GM12878 (cell line): ENCODE results near the gene IFNA13. TPM values are rescaled to one million over a fixed set of nuclear protein-coding genes. Genes with fewer than 3 reads are reported as not detected.

Experiments used
- ATAC-seq: fragments of 200-7000 bp; cut with Tn5 transposase; 3 replicates; pipeline ENCODE4 v1.9.1; 2020; ENCODE audit warnings: mild to moderate bottlenecking, moderate library complexity
- BruUV-seq: library from RNA; stranded (reverse); fragments of 400-500 nt; replicated peaks from 2 replicates; lab custom pipeline; 2021; lab: Mats Ljungman, UMichigan
- CTCF ChIA-PET: fragments of 300-600 bp; sonication (Branson Sonifier 250); formaldehyde crosslinking; extraction: SDS; loops from one replicate; lab custom pipeline; 2021; ENCODE audit warnings: inconsistent platforms; lab: Yijun Ruan, JAX
- POLR2A ChIA-PET: fragments of 350-600 bp; formaldehyde crosslinking; extraction: SDS; loops from one replicate; lab custom pipeline; 2021; ENCODE audit warnings: inconsistent platforms; lab: Charles Lee
- RAD21 ChIA-PET: fragments of 300-600 bp; sonication (Branson Sonifier 250); formaldehyde crosslinking; loops from one replicate; lab custom pipeline; 2023; ENCODE audit warnings: antibody characterized with exemption; ENCODE audit not compliant: unreplicated experiment; lab: Charles Lee
- SMC1A ChIA-PET: fragments of 300-600 bp; sonication (Branson Sonifier 250); formaldehyde crosslinking; loops from one replicate; lab custom pipeline; 2023; ENCODE audit not compliant: unreplicated experiment, uncharacterized antibody; lab: Charles Lee
- DNase-seq: peaks from one replicate; pipeline ENCODE4 v3.0.0-alpha.2; 2011; ENCODE audit warnings: low read depth, low spot score
- FAIRE-seq: peaks from 3 replicates; lab custom pipeline; 2011; peaks lifted over from hg19 to GRCh38; lab: Jason Lieb, UNC
- H2AFZ ChIP-seq: 2 replicates; pipeline ENCODE4 v1.6.0; 2011; ENCODE audit warnings: low read depth, low read length, control low read depth; ENCODE audit not compliant: control insufficient read depth
- H3K27ac ChIP-seq: 2 replicates; pipeline ENCODE4 v1.5.1; 2011; ENCODE audit warnings: control low read depth; ENCODE audit not compliant: control insufficient read depth, insufficient read depth
- H3K27me3 ChIP-seq, 2 experiments: replicated peaks in 1 of 2; 2 replicates each; pipeline versions ENCODE4 v1.6.0 to v1.6.1; 2011; ENCODE audit warnings: low read length in 1 of 2; ENCODE audit not compliant: control insufficient read depth in 2 of 2, insufficient read depth in 2 of 2
- H3K36me3 ChIP-seq, 2 experiments: 2 replicates each; pipeline ENCODE4 v1.5.1; 2011; ENCODE audit warnings: low read length in 1 of 2; ENCODE audit not compliant: control insufficient read depth in 2 of 2, insufficient read depth in 2 of 2
- H3K4me1 ChIP-seq: 2 replicates; pipeline ENCODE4 v1.6.1; 2011; ENCODE audit warnings: mild to moderate bottlenecking, low read length, moderate library complexity, mixed read lengths; ENCODE audit not compliant: control insufficient read depth, insufficient read depth
- H3K4me2 ChIP-seq: 2 replicates; pipeline ENCODE4 v1.6.0; 2011; ENCODE audit warnings: control low read depth; ENCODE audit not compliant: control insufficient read depth, insufficient read depth
- H3K4me3 ChIP-seq: fragments of 200-600 bp; sonication (generic); 2 replicates; pipeline ENCODE4 v1.5.1; 2016
- H3K79me2 ChIP-seq: 2 replicates; pipeline ENCODE4 v1.6.0; 2011; ENCODE audit warnings: low read length; ENCODE audit not compliant: control insufficient read depth, insufficient read depth
- H3K9ac ChIP-seq: 2 replicates; pipeline ENCODE4 v1.8.0; 2011; ENCODE audit warnings: low read length, control low read depth, mixed read lengths; ENCODE audit not compliant: control insufficient read depth, insufficient read depth
- H3K9me3 ChIP-seq: replicated peaks from 3 replicates; pipeline ENCODE4 v1.5.1; 2011; ENCODE audit warnings: mild to moderate bottlenecking, low read length; ENCODE audit not compliant: control insufficient read depth, insufficient read depth
- H4K20me1 ChIP-seq: 2 replicates; pipeline ENCODE4 v1.6.0; 2011; ENCODE audit not compliant: control insufficient read depth, insufficient read depth
- BRCA1 ChIP-seq: IDR thresholded peaks from 2 replicates; pipeline ENCODE4 v1.6.1; 2011; ENCODE audit warnings: low read depth, low read length, improper control_type of control experiment
- CBFB ChIP-seq: IDR thresholded peaks from 2 replicates; pipeline ENCODE4 v1.6.1; 2016; ENCODE audit warnings: antibody characterized with exemption, low read depth
- CREM ChIP-seq: IDR thresholded peaks from 2 replicates; pipeline ENCODE4 v1.6.1; 2014; ENCODE audit warnings: antibody characterized with exemption, low read depth
- FOXM1 ChIP-seq: IDR thresholded peaks from 2 replicates; pipeline ENCODE4 v1.6.1; 2012; ENCODE audit warnings: low read depth, mild to moderate bottlenecking, inconsistent platforms, low read length, moderate library complexity
- HCFC1 ChIP-seq: fragments of 150-350 bp; IDR thresholded peaks from 2 replicates; pipeline ENCODE4 v1.6.1; 2014; ENCODE audit warnings: low read length
- MXI1 ChIP-seq: fragments of 150-350 bp; IDR thresholded peaks from 2 replicates; pipeline ENCODE4 v1.6.1; 2011; ENCODE audit warnings: low read depth, mild to moderate bottlenecking, inconsistent platforms, low read length, improper control_type of control experiment
- NFIC ChIP-seq: IDR thresholded peaks from 2 replicates; pipeline ENCODE4 v1.6.1; 2012; ENCODE audit warnings: low read depth, mild to moderate bottlenecking, inconsistent platforms, low read length, moderate library complexity
- NFYA ChIP-seq: IDR thresholded peaks from 2 replicates; pipeline ENCODE4 v1.6.1; 2011; ENCODE audit warnings: low read depth, mild to moderate bottlenecking, low read length, improper control_type of control experiment, borderline replicate concordance
- PAX5 ChIP-seq: IDR thresholded peaks from 2 replicates; pipeline ENCODE4 v1.6.1; 2011; ENCODE audit warnings: low read depth, low read length, borderline replicate concordance
- POLR2AphosphoS2 ChIP-seq: IDR thresholded peaks from 2 replicates; pipeline ENCODE4 v1.6.1; 2011; ENCODE audit warnings: low read depth, mild to moderate bottlenecking, low read length, improper control_type of control experiment, moderate library complexity
- SUPT20H ChIP-seq: IDR thresholded peaks from 2 replicates; pipeline ENCODE4 v1.6.1; 2011; ENCODE audit warnings: low read depth, mild to moderate bottlenecking, low read length, moderate library complexity, borderline replicate concordance; ENCODE audit not compliant: control insufficient read depth
- ZBED1 ChIP-seq: IDR thresholded peaks from 2 replicates; pipeline ENCODE4 v1.6.1; 2016; ENCODE audit warnings: borderline replicate concordance
- ZBTB11 ChIP-seq: fragments of 450-650 bp; formaldehyde crosslinking; IDR thresholded peaks from 2 replicates; pipeline ENCODE4 v1.5.0; 2022; ENCODE audit warnings: mild to moderate bottlenecking, missing genetic modification characterization
- ZNF384 ChIP-seq: IDR thresholded peaks from 2 replicates; pipeline ENCODE4 v1.6.1; 2012; ENCODE audit warnings: low read depth, mild to moderate bottlenecking, low read length, improper control_type of control experiment, borderline replicate concordance
- ZNF592 ChIP-seq: fragments of 450-650 bp; IDR thresholded peaks from 2 replicates; pipeline ENCODE4 v1.6.1; 2017; ENCODE audit warnings: mild to moderate bottlenecking, moderate library complexity
- WGBS: methylation state at CpG from one replicate; pipeline ENCODE4 v1.1.6; 2016; ENCODE audit warnings: low lambda C conversion rate; ENCODE audit not compliant: insufficient replicate concordance, insufficient coverage; ENCODE audit errors: missing lambda C conversion rate; 5-methylcytosine and 5-hydroxymethylcytosine counted together
- in situ Hi-C: fragments of 300-500 bp; cut with MboI; formaldehyde crosslinking; loops from 9 replicates; pipeline ENCODE4 v1.14.3; 2018; ENCODE audit warnings: mixed read lengths
- intact Hi-C: fragments of 100-400 bp; cut with micrococcal nuclease; formaldehyde crosslinking; loops from one replicate; pipeline ENCODE4 v1.14.2; 2022; ENCODE audit not compliant: unreplicated experiment
- polyA plus RNA-seq, 11 experiments: library from polyadenylated mRNA; depleted of rRNA in 4 of 11; unstranded in 6 of 11; stranded (reverse) in 5 of 11; fragments of >200 nt; fragmentation: Nextera tagmentation in 4 of 11; fragmentation: Illumina TruSeq in 1 of 11; extraction: Ambion mirVana in 4 of 11; extraction: Trizol in 1 of 11; gene quantifications; 1 replicate in 1 of 11; 2 replicates in 10 of 11; pipeline versions ENCODE4 v1.2.1 to v1.2.3, GENCODE V29; 2011 to 2016; ENCODE audit warnings: inconsistent platforms in 2 of 11, missing spikeins in 2 of 11, low read depth in 1 of 11
- total RNA-seq, 4 experiments: library from RNA; depleted of rRNA in 3 of 4; stranded (reverse); fragments of >200 nt in 3 of 4; fragmentation: Illumina TruSeq in 1 of 4; extraction: Trizol in 1 of 4; gene quantifications; 2 replicates each; pipeline versions ENCODE4 v1.2.1 to v1.2.3, GENCODE V29; 2013 to 2021

The IFNA13 gene
- total and polyA plus RNA-seq, 10 of the 15 experiments (the other 5 are each of a cell fraction or from before 2014, with no cell fraction given) = not detected

DNA sequence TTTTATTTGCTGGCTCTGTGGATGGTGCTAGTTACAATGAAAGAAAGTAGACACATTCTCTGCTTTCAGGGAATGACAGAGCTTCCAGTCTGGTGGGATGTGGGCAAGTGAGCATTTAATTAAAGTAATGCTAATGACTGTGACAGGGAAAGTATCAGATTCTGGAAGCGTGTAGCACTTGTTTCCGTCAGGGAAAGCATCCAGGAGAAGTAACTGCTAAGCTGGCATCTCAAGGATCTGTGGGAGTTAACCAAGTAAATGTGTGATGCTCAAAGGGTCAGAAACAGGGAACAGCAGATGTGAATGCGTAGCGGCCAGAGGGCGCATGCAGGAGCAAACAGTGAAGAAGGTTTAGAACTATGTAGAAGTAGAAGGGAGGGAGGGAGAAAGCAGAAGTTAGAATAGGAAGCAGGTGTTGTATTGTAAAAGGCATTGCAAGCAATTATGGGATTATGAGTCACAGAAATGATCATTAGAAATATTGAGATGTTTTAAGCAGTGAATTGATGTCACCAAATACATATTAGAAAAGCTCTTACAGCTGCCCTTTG lies 44.9 kb downstream of the IFNA13 start:
- DNase-seq (no peak), FAIRE-seq (no peak), ATAC-seq (no peak)
- peaks cover 0 to 17% of the 10 kb centered on the region in 2 experiments; a peak in 3 of 4 replicates for H3K36me3 ChIP-seq
- H3K9ac ChIP-seq = no peak overlapping the region
- H3K9me3 ChIP-seq = no peaks in the 10 kb centered on the region
- CTCF ChIA-PET = interaction anchor here (0.8 to 6.5 kb wide), 13 partner anchors 7 to 466 kb away, joined by 3 to 168 read pairs (median 7); no protein-coding TSS in a partner anchor
- no peak overlapping the region for H2AFZ ChIP-seq
- no TSS peak for BruUV-seq
- 98% methylated on average over 5 of the region's 5 CpGs for WGBS
- POLR2A ChIA-PET = no interaction called here
- H4K20me1 ChIP-seq = no peaks in the 10 kb centered on the region
- no peaks in the 10 kb centered on the region for H3K4me1 ChIP-seq
- no peak overlapping the region for H3K27ac ChIP-seq
- intact Hi-C loops = no loop called here
- peaks cover 8% of the 10 kb centered on the region for H3K79me2 ChIP-seq
- SMC1A ChIA-PET = interaction anchor here (1.1 to 7.4 kb wide), 10 partner anchors 9 to 132 kb away, joined by 3 to 116 read pairs (median 4); partner anchors contain the start of gene KLHL9
- no peak overlapping the region for H3K4me2 ChIP-seq
- in situ Hi-C loops = loop anchor here (10.0 kb wide), 1 partner anchor 132 kb away; no protein-coding TSS in a partner anchor
- H3K27me3 ChIP-seq = no peaks in the 10 kb centered on the region
- no peak overlapping the region for H3K4me3 ChIP-seq
- RAD21 ChIA-PET = interaction anchor here (0.8 to 5.0 kb wide), 6 partner anchors 72 to 140 kb away, joined by 3 to 86 read pairs (median 4); partner anchors contain the start of gene IFNA8
- TF ChIP-seq PAX5 = no peak
- TF ChIP-seq ZNF592 = no peak
- no peak for TF ChIP-seq NFIC
- no peak for TF ChIP-seq BRCA1
- no peak for TF ChIP-seq POLR2AphosphoS2
- TF ChIP-seq CREM = no peak
- TF ChIP-seq MXI1 = no peak
- no peak for TF ChIP-seq ZNF384
- no peak for TF ChIP-seq SUPT20H
- no peak for TF ChIP-seq ZBTB11
- no peak for TF ChIP-seq NFYA
- TF ChIP-seq HCFC1 = no peak
- TF ChIP-seq ZBED1 = no peak
- no peak for TF ChIP-seq FOXM1
- TF ChIP-seq CBFB = no peak
